Activated T-helper 9 cell treated with anti-CD3 and anti-CD28 coated beads, Interleukin-2, amount 50 U/mL, for 16 hours (primary cell): Measurements from ENCODE around the gene ASPM.

Source experiments
- DNase-seq: peaks from one replicate; pipeline ENCODE4 v3.0.0-alpha.2; 2020; ENCODE audit warnings: low read depth

The ASPM gene, protein sequence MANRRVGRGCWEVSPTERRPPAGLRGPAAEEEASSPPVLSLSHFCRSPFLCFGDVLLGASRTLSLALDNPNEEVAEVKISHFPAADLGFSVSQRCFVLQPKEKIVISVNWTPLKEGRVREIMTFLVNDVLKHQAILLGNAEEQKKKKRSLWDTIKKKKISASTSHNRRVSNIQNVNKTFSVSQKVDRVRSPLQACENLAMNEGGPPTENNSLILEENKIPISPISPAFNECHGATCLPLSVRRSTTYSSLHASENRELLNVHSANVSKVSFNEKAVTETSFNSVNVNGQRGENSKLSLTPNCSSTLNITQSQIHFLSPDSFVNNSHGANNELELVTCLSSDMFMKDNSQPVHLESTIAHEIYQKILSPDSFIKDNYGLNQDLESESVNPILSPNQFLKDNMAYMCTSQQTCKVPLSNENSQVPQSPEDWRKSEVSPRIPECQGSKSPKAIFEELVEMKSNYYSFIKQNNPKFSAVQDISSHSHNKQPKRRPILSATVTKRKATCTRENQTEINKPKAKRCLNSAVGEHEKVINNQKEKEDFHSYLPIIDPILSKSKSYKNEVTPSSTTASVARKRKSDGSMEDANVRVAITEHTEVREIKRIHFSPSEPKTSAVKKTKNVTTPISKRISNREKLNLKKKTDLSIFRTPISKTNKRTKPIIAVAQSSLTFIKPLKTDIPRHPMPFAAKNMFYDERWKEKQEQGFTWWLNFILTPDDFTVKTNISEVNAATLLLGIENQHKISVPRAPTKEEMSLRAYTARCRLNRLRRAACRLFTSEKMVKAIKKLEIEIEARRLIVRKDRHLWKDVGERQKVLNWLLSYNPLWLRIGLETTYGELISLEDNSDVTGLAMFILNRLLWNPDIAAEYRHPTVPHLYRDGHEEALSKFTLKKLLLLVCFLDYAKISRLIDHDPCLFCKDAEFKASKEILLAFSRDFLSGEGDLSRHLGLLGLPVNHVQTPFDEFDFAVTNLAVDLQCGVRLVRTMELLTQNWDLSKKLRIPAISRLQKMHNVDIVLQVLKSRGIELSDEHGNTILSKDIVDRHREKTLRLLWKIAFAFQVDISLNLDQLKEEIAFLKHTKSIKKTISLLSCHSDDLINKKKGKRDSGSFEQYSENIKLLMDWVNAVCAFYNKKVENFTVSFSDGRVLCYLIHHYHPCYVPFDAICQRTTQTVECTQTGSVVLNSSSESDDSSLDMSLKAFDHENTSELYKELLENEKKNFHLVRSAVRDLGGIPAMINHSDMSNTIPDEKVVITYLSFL (N-terminal part only)

DNA sequence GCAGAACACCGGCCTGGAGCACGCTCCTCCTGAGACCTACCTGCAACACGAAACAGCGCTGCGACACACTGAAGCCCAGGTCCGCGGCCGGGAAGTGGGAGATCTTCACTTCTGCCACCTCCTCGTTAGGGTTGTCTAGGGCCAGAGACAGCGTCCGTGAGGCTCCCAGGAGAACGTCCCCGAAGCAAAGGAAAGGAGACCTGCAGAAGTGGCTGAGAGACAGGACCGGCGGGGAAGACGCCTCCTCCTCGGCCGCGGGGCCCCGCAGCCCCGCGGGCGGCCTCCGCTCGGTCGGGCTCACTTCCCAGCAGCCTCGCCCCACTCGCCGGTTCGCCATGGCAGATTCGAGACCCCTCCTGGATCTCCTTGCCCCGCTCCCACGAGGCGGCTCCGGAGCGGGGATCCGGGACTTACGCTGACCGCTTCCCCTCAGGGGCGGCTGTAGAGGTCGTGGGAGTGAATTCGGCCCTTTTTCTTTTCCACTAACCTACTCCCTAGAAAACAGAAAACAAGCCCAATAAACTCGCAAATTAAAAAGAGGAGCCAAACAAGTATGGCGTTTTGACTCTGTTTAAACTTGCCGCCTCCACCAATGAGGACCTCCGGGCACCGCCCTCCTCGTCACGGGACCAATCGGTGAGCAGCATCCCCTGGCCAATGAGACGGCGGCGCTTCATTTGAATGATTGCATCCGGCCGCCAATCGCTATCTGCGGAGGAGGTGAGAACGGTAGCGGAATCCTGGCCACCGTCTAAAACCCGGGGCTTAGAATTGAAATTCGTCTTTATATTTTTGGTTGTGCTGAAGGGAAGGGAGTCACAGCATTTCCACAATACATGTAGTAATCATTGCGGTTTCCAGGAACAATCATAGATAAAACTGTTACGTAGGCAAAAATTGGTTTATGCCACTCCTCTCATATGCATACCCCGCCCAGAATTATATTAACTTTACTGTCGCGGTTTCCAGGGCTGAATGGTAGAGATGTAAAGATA lies at the start of gene ASPM:
TSS of gene ASPM (minus strand) at position 569 of the 995 bp plus-strand sequence. CDS start at position 337, 232 bp downstream.
- DNase-seq: peak; percentile 91

DNA sequence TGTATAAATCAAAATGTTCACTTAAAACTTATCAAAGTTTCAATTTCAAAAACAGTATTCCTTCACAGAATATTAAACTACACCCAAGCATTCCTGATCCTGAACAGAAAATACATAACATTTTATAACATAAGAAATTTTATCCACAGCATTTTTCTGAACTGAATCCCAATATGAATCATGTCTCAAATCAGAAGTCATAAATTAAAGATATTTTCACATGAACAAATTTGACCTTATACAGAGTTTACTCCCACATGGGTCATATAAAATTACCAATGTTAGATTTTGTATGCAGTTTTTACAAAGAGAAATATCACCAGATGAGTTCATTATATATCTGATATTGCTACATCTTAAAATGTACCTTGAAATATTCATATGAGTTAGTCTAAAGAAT lies 48.6 kb upstream of the ASPM start:
- no peak for DNase-seq

DNA sequence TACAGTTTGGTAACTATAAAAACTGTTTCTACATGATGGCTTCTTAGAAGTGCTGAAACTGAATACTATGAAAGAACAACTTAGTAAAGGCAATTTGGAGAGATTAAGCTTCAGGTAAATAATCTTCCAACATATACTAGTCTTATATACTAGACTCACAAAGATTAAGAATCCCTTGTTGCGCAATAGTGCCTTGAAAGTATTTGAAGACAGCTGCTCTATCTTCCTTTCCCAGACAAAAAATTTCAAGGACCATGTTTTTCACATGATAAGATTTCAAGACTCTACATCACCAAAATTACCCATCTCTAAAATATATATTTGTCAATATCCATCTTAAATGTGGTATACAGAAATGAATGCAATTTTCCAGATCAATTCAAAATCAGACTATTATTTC lies 37.7 kb upstream of the ASPM start:
- no peak for DNase-seq

DNA sequence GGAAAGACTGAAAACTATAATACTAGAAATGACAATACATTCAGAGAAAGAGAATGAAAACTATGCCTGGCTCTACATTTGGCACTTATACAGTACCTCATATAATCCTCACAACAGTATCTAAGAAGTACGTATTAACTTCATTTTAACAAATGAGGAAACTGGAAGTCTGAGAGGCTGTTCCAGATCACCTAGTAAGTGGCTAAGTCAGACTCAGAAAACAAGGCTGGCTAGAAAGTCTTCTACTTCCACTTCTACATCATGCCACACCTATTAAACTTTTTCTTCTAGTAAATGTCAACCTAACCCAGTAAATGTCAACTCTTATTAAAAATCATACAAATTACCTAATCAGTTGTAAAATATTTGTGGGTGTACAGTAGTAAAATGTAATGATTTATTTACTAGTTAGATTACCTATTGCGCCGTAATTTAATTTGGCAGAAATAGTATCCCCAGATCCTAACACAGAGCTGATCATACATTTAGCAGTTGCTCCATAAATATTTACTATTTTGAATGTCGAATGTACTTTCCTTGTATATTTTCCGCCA lies 36.8 kb upstream of the ASPM start:
- no peak for DNase-seq

DNA sequence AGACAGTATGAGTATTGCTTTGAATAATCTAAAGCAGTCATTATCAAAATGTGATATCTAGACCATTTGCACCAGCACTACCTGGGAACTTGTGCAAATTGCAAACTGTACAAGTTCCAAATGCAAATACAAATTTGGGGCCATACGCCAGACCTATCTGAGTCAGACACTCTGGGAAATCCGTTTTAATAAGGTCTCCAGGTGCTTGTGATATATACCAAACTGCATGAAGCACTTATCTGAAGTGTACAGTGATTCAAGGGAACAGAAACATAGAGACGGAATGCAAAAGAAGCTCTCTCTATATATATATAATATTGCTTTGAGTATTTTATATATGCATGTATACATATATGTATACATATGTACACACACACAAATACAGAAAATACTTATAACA lies 36.2 kb upstream of the ASPM start:
- no peak for DNase-seq

DNA sequence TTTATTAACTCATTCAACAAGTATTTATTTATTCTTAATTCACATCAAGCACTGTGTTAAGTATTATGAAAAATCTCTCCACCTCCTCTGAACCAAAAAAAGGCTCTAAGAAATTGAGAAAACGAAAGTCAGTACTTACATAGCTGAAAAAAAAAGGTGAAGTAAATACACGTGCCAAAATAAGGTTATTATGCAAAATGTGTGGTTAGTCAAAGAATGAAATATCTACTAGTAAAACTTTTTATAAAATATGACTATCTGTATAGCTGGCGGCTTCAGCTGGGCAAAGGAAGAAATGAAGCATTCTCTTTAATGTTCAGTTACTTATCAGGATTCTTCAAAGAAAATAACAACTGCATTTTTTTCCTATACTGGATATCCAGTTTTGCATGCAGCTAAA lies 35.5 kb upstream of the ASPM start:
- no peak for DNase-seq

DNA sequence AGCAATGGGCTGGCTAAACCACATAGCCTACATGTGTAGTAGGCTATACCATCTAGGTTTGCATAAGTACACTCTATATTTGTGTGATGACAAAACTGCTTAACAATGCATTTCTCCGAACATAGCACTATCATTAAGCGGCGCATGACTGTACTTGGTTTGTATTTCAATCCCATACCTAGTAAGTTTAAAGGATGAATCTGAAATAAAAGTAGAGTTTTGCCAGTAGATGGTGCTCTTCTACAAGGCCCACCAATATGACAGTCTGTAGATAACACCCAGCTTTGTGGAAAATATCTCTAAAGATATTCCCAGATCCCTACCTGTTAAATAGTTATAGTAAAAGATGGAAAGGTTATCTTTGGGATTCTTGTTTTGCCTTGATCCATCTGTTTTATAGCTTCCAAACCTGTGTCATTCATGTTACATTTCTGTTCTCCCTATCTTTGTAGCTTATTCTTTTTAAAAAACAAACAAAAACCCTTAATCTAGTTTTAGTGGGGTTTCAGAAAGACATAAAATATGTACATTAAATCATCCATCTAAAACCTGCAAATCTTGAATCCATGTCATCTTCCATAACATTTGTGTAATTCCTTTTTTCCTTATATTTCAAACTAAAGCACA lies 33.9 kb upstream of the ASPM start:
- no peak for DNase-seq

DNA sequence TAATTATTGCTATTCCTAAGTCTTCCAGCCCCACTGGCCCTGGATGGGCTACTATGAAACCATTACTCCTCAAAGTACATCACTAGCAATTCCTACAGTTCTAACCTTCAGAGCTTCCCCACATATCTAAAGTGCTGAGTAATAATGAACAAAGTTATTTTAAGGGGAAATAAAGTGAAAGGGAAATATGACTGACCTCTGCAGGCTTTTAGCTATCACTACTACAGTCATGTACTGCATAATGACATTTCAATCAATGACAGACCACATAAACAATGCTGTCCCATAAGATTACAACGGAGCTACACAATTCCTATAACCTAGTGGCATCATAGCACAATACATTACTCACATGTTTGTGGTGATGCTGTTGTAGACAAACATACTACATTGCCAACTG lies 32.5 kb upstream of the ASPM start:
- DNase-seq: no peak

DNA sequence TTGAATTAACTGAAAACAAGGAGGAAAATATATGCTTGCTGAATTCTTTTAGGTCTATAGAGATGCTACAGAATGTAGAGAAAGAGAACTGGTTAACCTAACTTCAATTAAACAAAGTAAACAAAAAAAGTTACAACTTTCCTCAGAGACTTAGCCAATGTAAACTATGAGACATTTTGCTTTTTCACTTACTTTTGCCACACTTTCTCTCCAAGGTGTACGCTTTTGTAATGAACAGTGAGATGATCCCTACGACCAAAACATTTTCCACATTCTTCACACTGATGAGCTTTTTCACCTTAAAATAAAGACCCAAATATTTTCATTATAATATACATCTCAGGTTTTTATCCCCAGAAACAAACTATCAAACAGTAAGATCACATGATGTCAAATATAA lies 28.3 kb upstream of the ASPM start:
- no peak for DNase-seq

DNA sequence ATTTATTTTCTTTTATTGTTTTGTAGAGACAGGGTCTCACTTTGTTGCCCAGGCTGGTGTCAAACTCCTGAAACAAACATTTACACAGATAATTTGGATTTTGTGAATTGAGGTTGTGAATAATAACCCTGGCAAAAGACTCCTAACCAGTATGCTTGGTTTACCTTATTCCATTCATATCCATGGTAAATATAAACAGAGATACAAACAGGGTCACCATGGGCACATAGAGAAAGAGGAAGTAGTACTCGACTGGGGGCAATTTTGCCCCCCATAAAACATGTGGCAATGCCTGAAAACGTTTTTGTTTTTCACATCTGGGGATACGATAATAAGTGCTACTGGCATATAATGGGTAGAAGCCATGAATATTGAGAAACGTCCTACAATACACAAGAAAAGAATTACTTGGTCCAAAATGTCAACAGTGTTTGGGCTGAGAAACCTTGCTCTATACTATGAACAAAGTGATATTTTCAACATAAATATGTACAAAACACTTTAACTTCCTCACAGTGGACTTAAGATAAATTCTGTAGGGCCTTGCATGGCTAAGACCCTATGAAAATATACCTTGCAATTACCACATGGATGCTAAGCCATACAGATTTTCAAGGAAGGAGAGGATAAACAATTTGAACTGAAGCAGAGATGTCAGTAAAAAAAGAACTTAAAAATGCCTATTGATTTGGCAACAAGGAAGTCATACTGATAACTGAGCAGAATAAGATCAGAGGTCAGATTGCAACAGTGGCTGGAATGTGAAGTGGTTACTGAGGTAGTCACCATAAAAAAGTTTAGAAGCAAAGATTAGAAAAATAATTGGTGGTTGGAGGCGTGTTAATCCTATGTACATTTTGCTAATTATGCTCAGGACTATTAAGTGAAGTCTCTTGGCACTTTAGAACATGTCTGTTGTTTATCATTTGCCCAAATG lies 27.4 kb upstream of the ASPM start:
- no peak for DNase-seq

DNA sequence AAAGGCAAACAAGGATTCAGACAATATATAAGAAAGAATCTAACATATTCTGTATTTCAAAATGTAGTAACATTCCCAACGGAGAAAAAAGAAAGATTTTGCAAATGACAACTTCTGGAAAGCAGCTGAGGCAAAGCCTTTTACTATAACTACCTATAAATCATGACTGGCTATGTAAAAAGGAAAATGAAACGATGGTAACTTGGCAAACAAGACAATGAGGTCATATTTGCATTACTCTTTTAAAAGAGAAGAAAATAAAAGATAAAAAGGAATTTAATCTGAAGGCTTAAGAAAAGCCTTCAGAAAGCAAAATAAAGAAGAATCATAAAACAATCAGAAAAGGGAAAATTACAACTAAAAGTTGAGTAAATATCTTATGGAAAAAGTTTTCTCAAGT lies 25.1 kb upstream of the ASPM start:
- no peak for DNase-seq

DNA sequence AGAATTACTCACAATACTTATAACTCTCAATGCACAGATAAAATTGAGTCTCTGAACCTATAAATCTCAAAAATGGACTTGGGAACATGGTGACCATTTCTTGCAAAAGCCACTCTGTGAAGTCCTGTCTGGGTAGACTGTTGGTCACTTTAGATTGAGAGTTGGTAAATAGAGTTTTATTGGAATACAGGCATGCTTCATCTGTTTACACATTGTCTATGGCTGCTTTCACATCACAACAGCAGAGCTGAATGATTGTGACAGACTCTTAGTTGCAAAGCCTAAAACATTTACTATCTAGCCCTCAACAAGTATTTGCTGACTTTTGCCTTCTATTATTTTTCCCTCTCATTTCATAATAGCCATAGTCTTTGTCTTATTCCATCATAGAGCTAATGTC lies 24.1 kb upstream of the ASPM start:
- no peak for DNase-seq

DNA sequence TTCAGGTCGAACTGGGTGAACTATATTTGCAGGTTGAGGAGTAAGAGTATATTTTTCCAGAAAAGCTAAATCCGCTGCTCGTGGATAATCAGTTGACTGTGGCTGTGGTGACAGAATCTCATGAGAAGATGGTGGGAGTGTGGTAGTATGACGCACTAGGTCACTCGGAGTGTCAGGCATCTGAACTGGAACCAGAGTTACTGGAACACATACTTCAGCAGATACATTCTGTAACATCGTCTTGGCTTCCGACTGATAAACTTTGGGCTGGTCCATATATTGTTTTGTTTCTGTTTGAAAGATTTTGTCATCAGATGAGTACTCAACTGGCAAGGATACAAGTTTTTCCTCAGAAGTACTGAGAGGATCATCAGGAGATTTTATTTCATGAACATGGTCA lies 13.0 kb upstream of the ASPM start:
- no peak for DNase-seq

DNA sequence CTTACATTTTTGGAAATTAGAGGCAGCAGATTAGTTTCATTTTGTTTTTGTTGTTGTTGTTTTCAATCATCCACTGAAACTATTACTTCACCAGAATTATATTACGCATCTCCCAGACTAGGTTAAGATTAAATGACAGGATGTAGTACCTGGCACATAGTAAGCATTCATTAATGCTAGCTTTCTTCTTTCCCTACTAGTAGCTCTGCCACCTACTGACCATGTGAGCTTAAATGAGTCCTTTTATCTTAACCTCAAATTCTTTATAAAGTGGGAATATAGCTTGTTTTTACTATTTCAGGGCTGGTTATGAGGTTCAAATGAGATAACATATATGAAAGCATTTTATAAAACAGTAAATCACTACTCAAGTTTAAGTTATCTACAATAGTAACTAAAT lies 10.2 kb upstream of the ASPM start:
- no peak for DNase-seq

DNA sequence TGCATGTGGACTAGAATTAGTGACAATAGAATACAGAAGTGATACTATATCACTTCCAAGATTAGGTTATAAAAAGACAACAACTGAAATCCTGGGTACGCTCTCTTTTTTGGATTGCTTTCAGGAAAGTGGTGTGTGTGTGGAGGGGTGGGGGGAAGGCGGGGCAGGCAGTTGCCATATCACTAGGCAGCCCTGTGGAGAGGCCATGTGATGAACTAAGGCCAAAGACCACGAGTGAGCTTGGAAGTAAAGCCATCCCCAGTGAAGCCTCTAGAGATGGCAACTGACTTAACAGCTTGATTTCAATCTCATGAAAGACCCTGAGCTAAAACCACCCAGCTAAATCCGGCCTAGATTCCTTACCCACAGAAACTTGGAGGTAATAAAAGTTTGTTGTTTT lies 6.2 kb upstream of the ASPM start:
- DNase-seq: no peak

DNA sequence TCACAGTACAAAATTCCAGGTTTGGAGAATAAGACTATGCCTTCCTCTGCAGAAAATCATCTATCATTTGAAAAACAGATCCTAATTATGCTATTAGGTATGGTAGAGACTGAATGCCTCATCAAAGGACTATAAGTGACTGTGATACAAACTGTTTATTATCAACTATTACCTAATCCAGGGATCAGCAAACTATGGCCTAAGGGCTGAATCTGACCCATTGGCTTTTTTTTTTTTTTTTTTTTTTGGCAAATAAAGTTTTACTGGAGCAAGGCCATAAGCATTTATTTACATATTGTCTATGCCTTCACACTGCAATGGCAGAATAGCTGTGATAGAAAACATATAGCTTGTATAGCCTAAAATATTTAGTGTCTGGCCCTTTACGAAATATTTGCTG lies 4.7 kb upstream of the ASPM start:
- DNase-seq: no peak

DNA sequence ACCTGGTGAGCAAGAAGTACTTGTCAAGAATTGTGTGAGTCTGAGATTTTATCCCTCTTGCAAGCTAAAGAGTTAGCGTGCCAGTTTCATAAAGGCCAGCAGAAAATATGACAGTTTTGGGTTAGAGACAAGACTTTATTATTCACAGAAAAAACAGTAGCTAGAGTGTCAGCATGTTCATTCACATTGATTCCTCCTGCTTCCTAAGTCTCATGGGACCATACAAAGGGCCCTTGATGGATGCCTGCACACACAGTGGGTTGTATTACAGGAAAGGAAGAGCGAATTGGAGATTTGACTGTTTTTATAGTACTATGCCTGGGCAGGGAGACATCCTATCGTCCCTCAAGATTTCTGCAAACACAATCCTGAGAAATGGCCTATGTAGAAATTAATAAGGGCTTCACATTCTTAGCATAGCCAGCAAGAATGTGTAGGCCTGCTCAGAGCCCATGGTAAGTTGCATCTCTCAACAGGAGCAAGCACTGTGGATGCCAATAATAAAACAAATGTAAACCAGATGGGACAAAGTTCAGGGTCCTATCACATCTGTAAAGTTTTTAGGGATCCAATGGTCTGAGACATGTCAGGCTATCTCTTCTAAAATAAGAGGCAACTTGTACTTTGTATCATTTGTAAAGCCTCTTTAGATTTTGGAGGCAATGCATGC lies 4.0 kb upstream of the ASPM start:
- no peak for DNase-seq

DNA sequence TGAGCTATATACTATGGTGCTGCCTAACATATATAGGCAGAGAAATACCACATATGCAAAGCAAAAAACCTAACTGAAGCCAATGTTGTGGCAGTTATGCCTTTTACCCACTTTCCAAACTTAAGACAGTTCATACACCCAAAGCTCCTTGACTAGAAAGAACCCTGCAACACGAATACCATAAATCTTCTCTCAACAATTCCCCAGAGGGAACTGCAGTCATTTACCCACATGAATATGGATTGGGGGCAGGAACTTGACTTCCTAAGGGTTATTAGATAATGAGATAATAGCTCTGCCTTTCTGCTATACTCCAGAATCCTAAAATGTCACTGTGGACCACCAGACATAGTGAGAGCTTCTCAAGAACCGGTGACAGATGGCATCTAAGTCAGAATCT lies 2.9 kb upstream of the ASPM start:
- DNase-seq: no peak
